Activated T-helper 2 cell treated with anti-CD3 and anti-CD28 coated beads, Interferon-gamma antibody, Interleukin-2, Interleukin-4, amounts not matched to agents 10 μg/mL and 5 μg/mL and 100 μg/mL, durations not matched to agents 14 hours and 24 hours and 36 hours (primary cell): Measurements from ENCODE around the gene PRKAB1. TPM values are rescaled to one million over a fixed set of nuclear protein-coding genes. Genes with fewer than 3 reads are reported as not detected.
"Not testable (repeated sequence)": the region's sequence is repeated elsewhere in the genome, so short reads cannot be mapped to it uniquely, and the experiment has no call there.

Experiments
- DNase-seq: peaks from one replicate; pipeline ENCODE4 v3.0.0; 2021; ENCODE audit warnings: low spot score
- H3K27ac Mint-ChIP-seq: one replicate; pipeline ENCODE4 v1.8.0; 2021; ENCODE audit warnings: mixed read lengths
- H3K27me3 Mint-ChIP-seq: one replicate; pipeline ENCODE4 v1.8.0; 2021; ENCODE audit warnings: low read depth, mixed read lengths
- H3K36me3 Mint-ChIP-seq: one replicate; pipeline ENCODE4 v1.8.0; 2021; ENCODE audit warnings: low read depth, mixed read lengths
- H3K4me1 Mint-ChIP-seq: one replicate; pipeline ENCODE4 v1.8.0; 2021; ENCODE audit warnings: low read depth, mixed read lengths
- H3K4me3 Mint-ChIP-seq: one replicate; pipeline ENCODE4 v1.8.0; 2021; ENCODE audit warnings: low read depth, mild to moderate bottlenecking, moderate library complexity, mixed read lengths
- H3K9me3 Mint-ChIP-seq: one replicate; pipeline ENCODE4 v1.8.0; 2021; ENCODE audit warnings: mixed read lengths
- intact Hi-C: fragments of 100-400 bp; cut with micrococcal nuclease; formaldehyde crosslinking; loops from one replicate; pipeline ENCODE4 v1.15.1; 2023
- total RNA-seq: library from RNA; stranded (reverse); gene quantifications from 2 replicates; pipeline ENCODE4 v1.2.3, GENCODE V29; 2022

The PRKAB1 gene, protein sequence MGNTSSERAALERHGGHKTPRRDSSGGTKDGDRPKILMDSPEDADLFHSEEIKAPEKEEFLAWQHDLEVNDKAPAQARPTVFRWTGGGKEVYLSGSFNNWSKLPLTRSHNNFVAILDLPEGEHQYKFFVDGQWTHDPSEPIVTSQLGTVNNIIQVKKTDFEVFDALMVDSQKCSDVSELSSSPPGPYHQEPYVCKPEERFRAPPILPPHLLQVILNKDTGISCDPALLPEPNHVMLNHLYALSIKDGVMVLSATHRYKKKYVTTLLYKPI
- 26.8 and 28.2 TPM in 2 replicates for total RNA-seq

DNA sequence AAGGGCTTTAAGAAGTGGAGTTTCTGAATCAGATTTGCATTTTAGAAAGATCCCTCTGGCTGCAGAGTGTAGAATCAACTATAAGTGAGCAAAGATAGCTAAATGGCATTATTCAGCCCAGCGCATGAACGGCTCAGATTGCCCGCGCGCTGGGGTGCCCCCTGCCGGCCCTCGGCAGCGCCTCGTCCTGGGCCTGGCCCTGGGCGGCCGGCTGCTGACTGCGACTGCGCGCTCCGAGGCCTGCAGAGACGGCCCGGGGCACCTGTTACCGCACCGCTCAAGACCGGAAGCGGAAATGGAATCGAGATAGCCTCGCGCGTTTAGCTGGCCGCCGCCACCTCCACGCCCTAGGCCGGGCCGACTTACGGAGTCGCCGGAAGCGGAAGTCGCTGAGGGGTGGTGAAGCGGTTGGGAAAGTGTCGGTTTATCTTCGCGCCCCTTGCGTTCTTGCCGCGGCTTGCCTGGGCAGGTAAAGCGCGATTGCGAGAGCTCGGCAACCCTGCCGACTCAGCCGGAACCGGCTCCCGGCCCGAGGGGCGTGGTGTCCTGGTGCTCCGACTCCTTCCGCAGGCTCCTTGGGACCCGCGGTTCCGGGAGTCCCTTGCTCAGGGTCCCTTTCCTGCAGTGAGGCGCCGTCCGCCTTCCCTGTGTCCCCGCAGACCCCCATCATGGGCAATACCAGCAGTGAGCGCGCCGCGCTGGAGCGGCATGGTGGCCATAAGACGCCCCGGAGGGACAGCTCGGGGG, at the start of gene PRKAB1:
PRKAB1 (plus strand) TSS at position 557 of the 747 bp plus-strand sequence; CDS start at position 669, 112 bp downstream.
- no peaks in the 10 kb centered on the region for H3K27me3 Mint-ChIP-seq
- peak within 1 kb of the TSS; percentile 84 for H3K27ac Mint-ChIP-seq
- intact Hi-C loops, result loop anchor here (1.0 to 10.0 kb wide), 4 partner anchors 89 to 1293 kb away; partner anchors contain the start of genes BICDL1, MLEC, SUDS3 and TAOK3
- peak; percentile 96 for DNase-seq
- no peaks in the 10 kb centered on the region for H3K9me3 Mint-ChIP-seq
- peaks cover 34% of the 10 kb centered on the region for H3K36me3 Mint-ChIP-seq
- H3K4me3 Mint-ChIP-seq, result peak within 1 kb of the TSS; percentile 90
- peaks cover 49% of the 10 kb centered on the region for H3K4me1 Mint-ChIP-seq

DNA sequence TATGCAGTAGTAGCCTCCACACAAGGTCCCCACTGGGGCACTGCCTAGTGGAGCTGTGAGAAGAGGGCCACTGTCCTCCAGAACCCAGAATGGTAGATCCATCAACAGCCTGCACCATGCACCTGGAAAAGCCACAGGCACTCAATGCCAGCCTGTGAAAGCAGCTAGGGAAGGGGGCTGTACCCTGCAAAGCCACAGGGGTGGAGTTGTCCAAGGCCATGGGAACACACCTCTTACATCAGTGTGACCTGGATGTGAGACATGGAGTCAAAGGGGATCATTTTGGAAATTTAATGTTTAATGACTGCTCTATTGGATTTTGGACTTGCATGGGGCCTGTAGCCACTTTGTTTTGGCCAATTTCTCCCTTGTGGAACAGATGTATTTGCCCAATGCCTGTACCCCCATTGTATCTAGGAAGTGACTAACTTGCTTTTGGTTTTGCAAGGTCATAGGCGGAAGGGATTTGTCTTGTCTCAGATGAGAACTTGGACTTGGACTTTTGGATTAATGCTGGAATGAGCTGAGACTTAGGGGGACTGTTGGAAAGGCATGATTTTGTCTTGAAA, 49.5 kb upstream of the PRKAB1 start:
- DNase-seq, intact Hi-C loops, H3K4me1 Mint-ChIP-seq, H3K4me3 Mint-ChIP-seq, H3K27ac Mint-ChIP-seq, H3K36me3 Mint-ChIP-seq: not testable (repeated sequence)
- Mint-ChIP-seq H3K9me3 (peaks cover 12% of the 10 kb centered on the region), H3K27me3 (peaks cover 12% of the 10 kb centered on the region)

DNA sequence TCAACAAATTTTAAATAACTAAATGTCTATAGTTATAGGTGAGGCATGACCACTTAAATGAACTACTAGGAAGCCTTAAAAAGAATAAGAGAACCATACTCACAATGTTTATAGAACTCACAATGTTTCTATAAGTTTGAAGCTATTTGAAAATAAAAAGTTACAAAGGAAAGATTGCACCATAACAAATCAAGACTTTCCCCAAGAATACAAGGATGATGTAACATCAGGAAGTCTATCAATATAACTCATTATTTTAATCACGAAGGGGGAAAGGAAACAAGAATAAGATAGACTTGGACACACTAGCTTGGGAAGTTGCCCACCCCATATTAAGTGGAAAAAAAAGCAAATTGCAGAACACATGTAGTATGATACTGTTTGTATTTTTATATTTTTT, 47.4 kb upstream of the PRKAB1 start:
- intact Hi-C loops, result no loop called here
- Mint-ChIP-seq H3K36me3 (no peaks in the 10 kb centered on the region), H3K4me3 (no peak overlapping the region), H3K27ac (no peak overlapping the region), H3K4me1 (peaks cover 1% of the 10 kb centered on the region), H3K9me3 (peaks cover 12% of the 10 kb centered on the region), H3K27me3 (peaks cover 12% of the 10 kb centered on the region)
- DNase-seq, result no peak

DNA sequence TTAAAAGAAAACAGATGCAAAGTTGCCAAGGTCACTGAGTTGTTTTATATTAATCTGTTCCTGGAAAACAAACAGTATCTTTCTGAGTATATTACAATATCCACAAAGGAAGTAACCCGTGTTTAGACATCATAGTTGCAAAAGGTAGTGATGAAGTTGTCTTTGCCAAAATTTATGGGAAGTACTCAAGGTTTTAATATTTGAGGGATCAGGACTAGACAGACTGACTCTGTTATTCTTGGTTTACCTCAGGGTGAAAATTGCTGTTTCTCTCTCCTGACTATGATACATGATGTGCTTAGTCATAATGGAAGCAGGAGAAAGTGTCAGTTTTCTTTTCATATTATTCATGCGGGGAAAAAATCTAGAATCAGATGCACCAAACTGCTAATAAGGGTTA, 46.1 kb upstream of the PRKAB1 start:
- Mint-ChIP-seq H3K4me1 (peaks cover 1% of the 10 kb centered on the region), H3K9me3 (peaks cover 12% of the 10 kb centered on the region), H3K4me3 (no peak overlapping the region), H3K27me3 (peaks cover 12% of the 10 kb centered on the region), H3K36me3 (no peaks in the 10 kb centered on the region), H3K27ac (no peak overlapping the region)
- no peak for DNase-seq
- intact Hi-C loops, result no loop called here

DNA sequence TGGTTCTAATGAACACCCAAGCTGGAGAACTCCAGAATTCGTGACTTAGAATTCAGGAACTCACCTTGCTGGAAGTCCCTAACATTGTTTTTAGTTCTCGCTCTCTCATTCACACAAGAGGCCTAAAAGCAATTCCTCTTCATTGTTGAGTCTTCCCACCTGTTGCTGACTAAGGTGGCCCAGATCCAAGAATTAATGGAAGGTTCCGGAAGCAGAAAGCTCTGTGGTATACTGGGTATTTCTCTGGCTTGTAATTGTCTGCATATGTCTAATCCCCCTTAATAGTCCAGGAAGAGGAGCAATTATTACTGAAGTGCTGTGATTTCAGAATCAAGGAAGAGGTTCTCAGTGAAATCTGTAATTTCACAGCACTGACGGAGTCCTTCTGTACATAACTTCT, 43.0 kb upstream of the PRKAB1 start:
- Mint-ChIP-seq H3K27ac (no peak overlapping the region), H3K36me3 (no peaks in the 10 kb centered on the region), H3K4me3 (no peak overlapping the region), H3K4me1 (peaks cover 1% of the 10 kb centered on the region), H3K27me3 (peaks cover 12% of the 10 kb centered on the region), H3K9me3 (no peaks in the 10 kb centered on the region)
- DNase-seq, result no peak
- intact Hi-C loops, result no loop called here

DNA sequence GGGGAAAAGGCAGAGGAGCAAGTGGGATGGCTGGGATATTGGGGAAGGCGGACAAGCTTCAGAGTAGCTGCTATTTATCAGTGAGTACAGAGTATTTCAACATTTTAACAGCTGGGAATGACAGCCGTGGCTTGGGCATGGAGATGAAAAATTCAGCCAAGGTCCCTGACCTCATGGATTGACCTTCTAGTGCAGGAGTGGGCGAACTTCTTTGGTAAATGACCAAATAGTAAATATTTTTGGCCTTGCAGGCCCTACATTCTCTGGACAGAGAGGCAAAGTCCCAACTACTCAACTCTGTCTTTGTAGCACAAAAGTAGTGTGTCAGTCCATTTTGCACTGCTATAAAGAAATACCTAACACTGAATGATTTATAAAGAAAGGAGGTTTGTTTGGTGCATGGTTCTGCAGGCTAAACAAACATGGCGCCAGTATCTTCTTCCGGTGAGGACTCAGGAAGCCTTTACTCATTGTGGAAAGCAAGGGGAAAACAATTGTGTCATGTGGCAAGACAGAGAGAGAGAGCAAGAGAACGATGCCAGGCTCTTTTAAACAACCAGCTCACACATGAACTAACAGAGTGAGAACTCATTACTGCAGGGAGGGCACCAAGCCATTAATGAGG, 40.8 kb upstream of the PRKAB1 start:
- Mint-ChIP-seq H3K36me3 (no peaks in the 10 kb centered on the region), H3K27ac (no peak overlapping the region), H3K4me3 (no peak overlapping the region), H3K4me1 (peaks cover 1% of the 10 kb centered on the region), H3K27me3 (peaks cover 10% of the 10 kb centered on the region), H3K9me3 (no peaks in the 10 kb centered on the region)
- DNase-seq, result no peak
- intact Hi-C loops, result no loop called here

DNA sequence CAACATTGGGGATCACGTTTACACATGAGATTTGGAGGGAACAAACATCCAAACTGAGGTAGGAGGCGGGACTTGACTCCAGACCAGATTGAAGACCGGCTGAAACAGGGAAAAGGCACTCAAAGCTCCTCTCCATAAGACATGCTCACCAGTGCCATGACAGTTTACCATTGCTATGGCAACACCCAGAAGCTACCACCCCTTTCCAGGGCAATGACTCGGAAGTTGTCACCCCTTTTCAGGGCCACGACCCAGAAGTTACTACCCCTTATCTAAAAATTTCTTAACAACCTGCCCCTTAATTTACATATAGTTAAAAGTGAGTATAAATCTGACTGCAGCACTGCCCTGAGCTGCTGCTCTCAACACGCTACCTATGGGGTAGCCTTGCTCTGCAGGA, 40.2 kb upstream of the PRKAB1 start:
- no peak for DNase-seq
- Mint-ChIP-seq H3K4me1 (no peaks in the 10 kb centered on the region), H3K27me3 (peaks cover 9% of the 10 kb centered on the region), H3K4me3 (no peak overlapping the region), H3K36me3 (no peaks in the 10 kb centered on the region), H3K27ac (no peak overlapping the region), H3K9me3 (no peaks in the 10 kb centered on the region)
- intact Hi-C loops, result no loop called here

DNA sequence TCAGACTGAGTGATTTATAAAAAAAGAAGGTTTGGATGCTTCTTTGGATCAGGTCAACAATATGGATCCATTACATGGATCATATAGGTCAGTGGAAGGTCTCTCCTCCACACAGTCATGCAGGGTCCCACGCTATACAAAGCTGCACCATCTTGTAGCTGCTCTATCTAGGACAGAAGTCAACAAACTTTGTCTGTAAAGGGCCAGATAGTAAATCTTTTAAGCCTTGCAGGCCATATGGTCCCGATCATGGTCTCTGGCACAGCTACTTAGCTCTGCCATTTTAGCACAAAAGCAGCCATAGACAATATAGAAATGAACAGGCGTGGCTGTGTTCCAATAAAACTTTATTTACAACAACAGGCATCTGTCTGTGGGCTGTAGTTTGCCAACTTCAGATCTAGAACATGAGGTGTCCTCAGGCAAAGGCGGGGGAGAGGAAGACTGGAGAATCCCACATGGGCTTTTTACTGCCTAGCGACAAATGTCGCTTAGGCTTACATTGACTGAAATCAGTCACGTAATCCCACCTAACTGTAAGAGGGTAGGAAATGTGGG, 37.6 kb upstream of the PRKAB1 start:
- DNase-seq, result no peak
- no peaks in the 10 kb centered on the region for H3K4me1 Mint-ChIP-seq
- H3K9me3 Mint-ChIP-seq, result no peaks in the 10 kb centered on the region
- intact Hi-C loops, result no loop called here
- no peak overlapping the region for H3K4me3 Mint-ChIP-seq
- no peaks in the 10 kb centered on the region for H3K36me3 Mint-ChIP-seq
- no peak overlapping the region for H3K27ac Mint-ChIP-seq
- peaks cover 8% of the 10 kb centered on the region for H3K27me3 Mint-ChIP-seq

DNA sequence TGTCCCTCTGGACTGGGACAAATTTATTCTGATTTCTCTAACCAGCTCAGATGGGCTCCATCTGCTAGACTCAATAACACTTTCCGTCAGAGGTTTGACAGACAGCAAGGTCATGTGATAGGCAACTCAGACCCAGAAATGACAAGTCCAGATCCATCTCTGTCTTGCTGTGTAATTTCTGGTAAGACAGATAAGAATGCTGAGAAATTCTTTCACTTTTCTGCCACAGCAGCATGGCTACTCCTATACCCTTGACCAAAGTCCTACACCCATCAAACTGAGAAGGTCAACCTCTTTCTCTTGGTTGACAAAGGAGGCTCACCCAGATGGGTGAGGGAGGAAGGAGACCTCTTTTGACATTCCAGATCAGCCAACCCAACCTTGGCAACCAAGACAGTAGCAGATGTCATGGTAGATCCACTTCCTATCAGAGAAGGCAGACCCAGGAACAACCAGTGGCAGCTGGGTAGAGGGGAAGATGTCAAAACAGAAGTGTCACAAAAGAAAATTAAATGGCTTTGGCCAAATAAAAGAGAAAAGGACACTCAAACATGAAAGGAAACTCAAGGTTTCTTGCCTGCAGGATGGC, 36.9 kb upstream of the PRKAB1 start:
- H3K9me3 Mint-ChIP-seq, result no peaks in the 10 kb centered on the region
- no peak for DNase-seq
- H3K27ac Mint-ChIP-seq, result no peak overlapping the region
- no peaks in the 10 kb centered on the region for H3K4me1 Mint-ChIP-seq
- H3K27me3 Mint-ChIP-seq, result peaks cover 13% of the 10 kb centered on the region
- intact Hi-C loops, result no loop called here
- H3K36me3 Mint-ChIP-seq, result no peaks in the 10 kb centered on the region
- no peak overlapping the region for H3K4me3 Mint-ChIP-seq

DNA sequence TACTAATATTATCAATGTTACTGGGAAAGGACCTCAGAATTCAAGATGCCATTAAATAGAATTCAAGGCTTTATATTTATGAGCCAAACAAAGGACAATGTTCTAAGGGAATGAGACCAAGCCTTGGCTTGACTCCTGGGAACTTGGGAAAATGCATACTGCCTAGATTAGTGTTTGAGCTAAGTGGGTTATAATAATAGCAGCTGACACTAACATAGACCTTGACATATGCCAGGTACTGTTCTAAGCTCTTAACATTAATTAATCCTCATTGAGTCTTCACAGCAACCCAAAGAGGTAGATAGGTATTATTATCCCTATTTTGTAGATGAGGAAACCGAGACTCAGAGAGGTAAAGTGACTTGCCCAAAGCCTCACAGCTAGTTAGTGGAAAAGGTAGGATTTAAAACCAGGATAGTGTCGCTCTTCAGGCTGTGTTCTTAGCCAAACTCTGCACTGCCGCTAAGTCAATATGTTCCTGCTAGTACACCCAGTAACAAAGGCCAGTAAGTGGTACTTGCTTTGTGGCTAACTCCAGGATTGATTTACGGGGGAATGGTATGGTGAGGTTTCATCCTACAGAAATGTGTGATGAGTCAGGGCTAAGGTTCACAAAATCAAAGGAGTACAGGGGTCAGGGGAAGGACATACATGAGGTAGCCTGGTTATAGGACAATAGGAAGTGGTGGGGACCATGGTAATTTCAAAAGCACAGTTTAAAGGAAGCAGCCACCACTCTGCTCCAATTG, 35.8 kb upstream of the PRKAB1 start:
- H3K27me3 Mint-ChIP-seq, result peaks cover 16% of the 10 kb centered on the region
- H3K36me3 Mint-ChIP-seq, result no peaks in the 10 kb centered on the region
- intact Hi-C loops, result no loop called here

DNA sequence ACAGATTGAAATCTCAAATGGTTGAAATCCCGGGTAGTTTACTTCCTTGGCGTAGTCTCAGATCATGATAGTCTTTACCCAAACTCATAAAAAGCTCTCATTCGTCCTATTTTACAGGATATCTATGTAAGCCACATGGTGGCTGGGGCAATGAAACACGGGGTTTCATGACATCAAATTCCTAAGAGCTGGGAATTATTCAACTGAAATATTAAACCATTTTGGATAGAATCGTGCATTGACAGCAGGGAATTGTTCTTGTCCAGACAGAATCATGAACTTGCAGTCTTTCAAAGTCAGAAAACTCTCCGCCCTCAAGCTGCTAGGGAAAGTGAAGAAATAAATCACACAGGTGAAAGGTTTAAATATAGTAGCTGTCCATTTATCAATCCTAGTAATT, 33.2 kb upstream of the PRKAB1 start:
- Mint-ChIP-seq H3K4me1 (no peaks in the 10 kb centered on the region), H3K9me3 (no peaks in the 10 kb centered on the region), H3K27ac (no peak overlapping the region), H3K36me3 (no peaks in the 10 kb centered on the region), H3K4me3 (no peak overlapping the region), H3K27me3 (peaks cover 22% of the 10 kb centered on the region)
- intact Hi-C loops, result no loop called here
- DNase-seq, result no peak

More for the DNA sequence above, 35.8 kb upstream of the PRKAB1 start:
- Mint-ChIP-seq H3K9me3 (no peaks in the 10 kb centered on the region), H3K27ac (no peak overlapping the region), H3K4me3 (no peak overlapping the region), H3K4me1 (no peaks in the 10 kb centered on the region)
- DNase-seq, result no peak

DNA sequence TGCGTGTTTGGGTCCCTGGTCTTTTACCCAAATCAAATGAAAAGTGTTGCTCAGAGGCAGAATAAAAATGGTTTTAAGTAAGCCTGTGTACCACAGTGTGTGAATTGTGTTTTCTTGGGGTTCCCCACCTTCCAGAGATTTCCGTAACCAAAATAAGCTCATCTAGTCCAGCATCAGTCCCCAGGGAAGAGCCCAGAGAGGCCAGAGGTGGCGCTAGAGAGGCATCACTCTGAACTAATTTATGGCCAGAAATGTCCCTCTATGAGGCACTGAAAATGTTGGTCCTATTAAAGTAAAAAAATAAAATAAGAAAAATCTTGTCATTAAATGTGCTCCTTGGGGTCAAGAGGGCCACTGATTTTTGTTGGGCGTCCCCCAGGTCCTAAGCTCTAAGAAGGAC, 24.9 kb upstream of the PRKAB1 start:
- Mint-ChIP-seq H3K4me3 (no peak overlapping the region), H3K4me1 (peaks cover 2% of the 10 kb centered on the region), H3K9me3 (no peaks in the 10 kb centered on the region), H3K36me3 (no peaks in the 10 kb centered on the region), H3K27ac (no peak overlapping the region), H3K27me3 (peaks cover 13% of the 10 kb centered on the region)
- intact Hi-C loops, result no loop called here
- no peak for DNase-seq
